Caco-2 (cell line): Measurements from ENCODE around the gene HARS1. TPM values are rescaled to one million over a fixed set of nuclear protein-coding genes. Genes with fewer than 3 reads are reported as not detected.

Experiments
- BruUV-seq: library from RNA; stranded (reverse); fragments of 400-500 nt; replicated peaks from 2 replicates; lab custom pipeline; 2021; lab: Mats Ljungman, UMichigan
- CTCF ChIA-PET: fragments of 300-600 bp; sonication (Branson Sonifier 250); formaldehyde crosslinking; loops from one replicate; lab custom pipeline; 2022; ENCODE audit warnings: antibody characterized with exemption; lab: Charles Lee
- POLR2A ChIA-PET: fragments of 300-600 bp; sonication (Branson Sonifier 250); formaldehyde crosslinking; loops from one replicate; lab custom pipeline; 2022; ENCODE audit warnings: antibody characterized with exemption; lab: Charles Lee
- DNase-seq, 2 experiments: peaks; one replicate each; pipeline versions ENCODE4 v3.0.0 to v3.0.0-alpha.2; 2020 to 2022
- H3K27me3 ChIP-seq: replicated peaks from 2 replicates; pipeline ENCODE4 v1.6.0; 2011; ENCODE audit warnings: low read length; ENCODE audit not compliant: control insufficient read depth, insufficient read depth
- H3K36me3 ChIP-seq: 2 replicates; pipeline ENCODE4 v1.5.1; 2011; ENCODE audit warnings: low read length; ENCODE audit not compliant: control insufficient read depth, insufficient read depth
- H3K4me1 ChIP-seq: fragments of 250-450 bp; sonication (Bioruptor Pico); 2 replicates; pipeline ENCODE4 v1.5.1; 2020; ENCODE audit warnings: mild to moderate bottlenecking
- H3K4me3 ChIP-seq: 2 replicates; pipeline ENCODE4 v1.5.1; 2011; ENCODE audit warnings: low read depth, mild to moderate bottlenecking, control low read depth, low read length
- H3K9me3 ChIP-seq: fragments of 250-450 bp; sonication (Bioruptor Pico); 2 replicates; pipeline ENCODE4 v1.5.1; 2020; ENCODE audit warnings: mild to moderate bottlenecking, moderate library complexity
- H3K27ac Mint-ChIP-seq: one replicate; pipeline ENCODE4 v1.8.0; 2022; ENCODE audit warnings: mixed read lengths; ENCODE audit not compliant: unreplicated experiment
- H3K27me3 Mint-ChIP-seq: one replicate; pipeline ENCODE4 v1.8.0; 2022; ENCODE audit warnings: mixed read lengths; ENCODE audit not compliant: insufficient read depth, unreplicated experiment
- H3K36me3 Mint-ChIP-seq: one replicate; pipeline ENCODE4 v1.8.0; 2022; ENCODE audit warnings: mild to moderate bottlenecking, mixed read lengths; ENCODE audit not compliant: insufficient read depth, unreplicated experiment
- H3K4me1 Mint-ChIP-seq: one replicate; pipeline ENCODE4 v1.8.0; 2022; ENCODE audit warnings: low read depth, mixed read lengths; ENCODE audit not compliant: unreplicated experiment
- H3K4me3 Mint-ChIP-seq: one replicate; pipeline ENCODE4 v1.8.0; 2022; ENCODE audit warnings: mild to moderate bottlenecking, moderate library complexity, mixed read lengths; ENCODE audit not compliant: unreplicated experiment
- H3K9me3 Mint-ChIP-seq: one replicate; pipeline ENCODE4 v1.8.0; 2022; ENCODE audit warnings: mixed read lengths; ENCODE audit not compliant: unreplicated experiment
- CTCF ChIP-seq, 2 experiments: fragments of 200-600 bp in 1 of 2; IDR thresholded peaks; 1 replicate in 1 of 2; 2 replicates in 1 of 2; pipeline versions ENCODE4 v1.5.1 to v1.8.0; 2011 to 2022; ENCODE audit warnings: antibody characterized with exemption in 1 of 2, control low read depth in 1 of 2, inconsistent platforms in 1 of 2, low read depth in 1 of 2, low read length in 1 of 2, mild to moderate bottlenecking in 1 of 2, moderate library complexity in 1 of 2; ENCODE audit not compliant: insufficient read depth in 1 of 2, severe bottlenecking in 1 of 2, unreplicated experiment in 1 of 2
- intact Hi-C: fragments of 100-400 bp; cut with micrococcal nuclease; formaldehyde crosslinking; loops from one replicate; pipeline ENCODE4 v1.10.0; 2022; ENCODE audit not compliant: unreplicated experiment
- total RNA-seq: library from RNA; stranded (reverse); gene quantifications from 2 replicates; pipeline ENCODE4 v1.2.3, GENCODE V29; 2022

Gene HARS1
- total RNA-seq, 1 experiment from 2014 or later = 83.5 TPM

- TF ChIP-seq CTCF (IDR thresholded peaks at IDR 0.05; ENCODE audit: insufficient read depth in 1 of 2, low read depth in 1 of 2, low read length in 1 of 2, severe bottlenecking in 1 of 2, unreplicated experiment in 1 of 2) = no peak
- peaks cover 73% of the 10 kb centered on the region for H3K36me3 Mint-ChIP-seq
- H3K27me3 Mint-ChIP-seq = peaks cover 4% of the 10 kb centered on the region
- Histone ChIP-seq H3K27me3 (no peaks in the 10 kb centered on the region), H3K4me1 (no peaks in the 10 kb centered on the region), H3K36me3 (peaks cover 5% of the 10 kb centered on the region), H3K4me3 (no peak overlapping the region), H3K9me3 (no peaks in the 10 kb centered on the region)
- H3K9me3 Mint-ChIP-seq = no peaks in the 10 kb centered on the region
- peaks cover 7% of the 10 kb centered on the region for H3K4me1 Mint-ChIP-seq
- ChIA-PET POLR2A (interaction anchor here (0.9 to 1.2 kb wide), 2 partner anchors 8 to 17 kb away, joined by 3 to 7 read pairs; partner anchors contain the start of gene ZMAT2), CTCF (no interaction called here)
- BruUV-seq = no TSS peak
- DNase-seq = no peak
- H3K27ac Mint-ChIP-seq = no peak overlapping the region
- intact Hi-C loops = no loop called here
- H3K4me3 Mint-ChIP-seq = no peak overlapping the region
Measured at GRCh38 chr5:140707812-140708211, 16.6 kb upstream of the HARS1 start.

- intact Hi-C loops = loop anchor here (1.0 kb wide), 3 partner anchors 9 to 18 kb away; partner anchors contain the start of genes HARS1 and HARS2
- no peak for TF ChIP-seq CTCF (IDR thresholded peaks at IDR 0.05; ENCODE audit: insufficient read depth in 1 of 2, low read depth in 1 of 2, low read length in 1 of 2, severe bottlenecking in 1 of 2, unreplicated experiment in 1 of 2)
- Mint-ChIP-seq H3K9me3 (no peaks in the 10 kb centered on the region), H3K27ac (peak within 1 kb of the TSS; percentile 92), H3K4me3 (peak within 1 kb of the TSS; percentile 85), H3K4me1 (no peaks in the 10 kb centered on the region), H3K27me3 (no peaks in the 10 kb centered on the region), H3K36me3 (peaks cover 91% of the 10 kb centered on the region)
- CTCF ChIA-PET = interaction anchor here (0.8 to 1.3 kb wide), 5 partner anchors 9 to 153 kb away, joined by 3 to 14 read pairs (median 4); partner anchors contain the start of genes EIF4EBP3, HARS1 and HARS2
- no peaks in the 10 kb centered on the region; the same call in 1 of the 2 replicates for H3K4me1 ChIP-seq
- POLR2A ChIA-PET = interaction anchor here (0.5 to 1.1 kb wide), 12 partner anchors 8 to 620 kb away, joined by 4 to 27 read pairs (median 7); partner anchors contain the start of genes EIF4EBP3, HARS1, HARS2 and IK
- no peaks in the 10 kb centered on the region for H3K9me3 ChIP-seq
- H3K36me3 ChIP-seq = peaks cover 8% of the 10 kb centered on the region
- H3K27me3 ChIP-seq = no peaks in the 10 kb centered on the region
- peak; percentile 94 to 96 for DNase-seq
- H3K4me3 ChIP-seq = peak within 1 kb of the TSS; percentile 67
- BruUV-seq = TSS peak; percentile 37
Measured at GRCh38 chr5:140700177-140701144, 9.3 kb upstream of the HARS1 start, which contains the start of gene ZMAT2. TSS of gene ZMAT2 (plus strand) at chr5:140700447. CDS start at chr5:140700461, 14 bp downstream.

- POLR2A ChIA-PET = no interaction called here
- no TSS peak for BruUV-seq
- Mint-ChIP-seq H3K4me1 (no peaks in the 10 kb centered on the region), H3K27me3 (no peaks in the 10 kb centered on the region), H3K27ac (peak overlapping the region; percentile 63), H3K9me3 (no peaks in the 10 kb centered on the region), H3K4me3 (no peak overlapping the region), H3K36me3 (peaks cover 74% of the 10 kb centered on the region)
- Histone ChIP-seq H3K36me3 (peaks cover 9% of the 10 kb centered on the region), H3K27me3 (no peaks in the 10 kb centered on the region), H3K4me1 (peaks cover 5% of the 10 kb centered on the region), H3K4me3 (no peak overlapping the region), H3K9me3 (no peaks in the 10 kb centered on the region)
- no peak for TF ChIP-seq CTCF (IDR thresholded peaks at IDR 0.05; ENCODE audit: insufficient read depth in 1 of 2, low read depth in 1 of 2, low read length in 1 of 2, severe bottlenecking in 1 of 2, unreplicated experiment in 1 of 2)
- intact Hi-C loops = no loop called here
- CTCF ChIA-PET = interaction anchor here (0.6 kb wide), 1 partner anchor 23 kb away, joined by 3 read pairs; no protein-coding TSS in a partner anchor
- no peak for DNase-seq
Measured at GRCh38 chr5:140696891-140697492, 5.8 kb upstream of the HARS1 start.
